H9 (cell line): ENCODE measurements around the gene HSD3B1. TPM values are rescaled to one million over a fixed set of nuclear protein-coding genes. Genes with fewer than 3 reads are reported as not detected.

Source experiments
- DNase-seq: peaks from one replicate; pipeline ENCODE4 v3.0.0-alpha.2; 2017
- H2AFZ ChIP-seq: one replicate; pipeline ENCODE4 v1.6.1; 2013; ENCODE audit warnings: mild to moderate bottlenecking, low read length, control low read depth, moderate library complexity
- H2AK5ac ChIP-seq: 2 replicates; pipeline ENCODE4 v1.6.1; 2013; ENCODE audit warnings: low read length, control low read depth, mixed read lengths; ENCODE audit not compliant: insufficient read length
- H2BK120ac ChIP-seq: one replicate; pipeline ENCODE4 v1.6.1; 2013; ENCODE audit warnings: low read depth, mild to moderate bottlenecking, low read length, control low read depth, inconsistent platforms; ENCODE audit not compliant: poor library complexity, severe bottlenecking
- H2BK12ac ChIP-seq: 2 replicates; pipeline ENCODE4 v1.6.1; 2013; ENCODE audit warnings: low read length, control low read depth, mixed read lengths, low read depth; ENCODE audit not compliant: insufficient read length
- H2BK15ac ChIP-seq: 2 replicates; pipeline ENCODE4 v1.6.1; 2013; ENCODE audit warnings: low read depth, low read length, control low read depth
- H2BK20ac ChIP-seq: one replicate; pipeline ENCODE4 v1.6.1; 2013; ENCODE audit warnings: low read depth, mild to moderate bottlenecking, low read length, control low read depth, inconsistent platforms; ENCODE audit not compliant: poor library complexity, severe bottlenecking
- H2BK5ac ChIP-seq: 2 replicates; pipeline ENCODE4 v1.6.1; 2013; ENCODE audit warnings: low read length, control low read depth, mixed read lengths; ENCODE audit not compliant: insufficient read length
- H3K14ac ChIP-seq: 2 replicates; pipeline ENCODE4 v1.6.1; 2013; ENCODE audit warnings: low read length, control low read depth; ENCODE audit not compliant: insufficient read depth
- H3K18ac ChIP-seq: 2 replicates; pipeline ENCODE4 v1.6.1; 2013; ENCODE audit warnings: low read depth, mild to moderate bottlenecking, mixed read lengths, low read length, control low read depth; ENCODE audit not compliant: insufficient read length
- H3K23ac ChIP-seq: 2 replicates; pipeline ENCODE4 v1.6.1; 2013; ENCODE audit warnings: low read length, control low read depth, mixed read lengths, low read depth; ENCODE audit not compliant: insufficient read length
- H3K23me2 ChIP-seq: 2 replicates; pipeline ENCODE4 v1.6.1; 2013; ENCODE audit warnings: low read depth, mild to moderate bottlenecking, mixed read lengths, low read length, control low read depth; ENCODE audit not compliant: insufficient read length, poor library complexity, severe bottlenecking
- H3K27ac ChIP-seq: 2 replicates; pipeline ENCODE4 v1.5.1; 2013; ENCODE audit warnings: low read length, control low read depth, mixed read lengths, low read depth; ENCODE audit not compliant: insufficient read length
- H3K27me3 ChIP-seq: 2 replicates; pipeline ENCODE4 v1.6.1; 2013; ENCODE audit warnings: low read length, control low read depth, inconsistent platforms; ENCODE audit not compliant: insufficient read depth
- H3K4ac ChIP-seq: 2 replicates; pipeline ENCODE4 v1.6.1; 2013; ENCODE audit warnings: low read depth, mild to moderate bottlenecking, control low read depth, inconsistent platforms, low read length, moderate library complexity
- H3K4me1 ChIP-seq: 2 replicates; pipeline ENCODE4 v1.6.1; 2013; ENCODE audit warnings: low read length, control low read depth, inconsistent platforms; ENCODE audit not compliant: insufficient read depth
- H3K4me2 ChIP-seq: 2 replicates; pipeline ENCODE4 v1.6.1; 2013; ENCODE audit warnings: low read length, control low read depth, mixed read lengths; ENCODE audit not compliant: insufficient read length, insufficient read depth
- H3K56ac ChIP-seq: 2 replicates; pipeline ENCODE4 v1.6.1; 2013; ENCODE audit warnings: low read depth, mild to moderate bottlenecking, mixed read lengths, low read length, control low read depth; ENCODE audit not compliant: insufficient read length
- H3K79me1 ChIP-seq: 2 replicates; pipeline ENCODE4 v1.6.1; 2013; ENCODE audit warnings: low read depth, mild to moderate bottlenecking, moderate library complexity, low read length, control low read depth, inconsistent platforms; ENCODE audit not compliant: insufficient read depth, poor library complexity, severe bottlenecking
- H3K79me2 ChIP-seq: 2 replicates; pipeline ENCODE4 v1.6.1; 2013; ENCODE audit warnings: low read length, control low read depth, inconsistent platforms; ENCODE audit not compliant: insufficient read depth
- H3K9ac ChIP-seq: 2 replicates; pipeline ENCODE4 v1.6.1; 2013; ENCODE audit warnings: low read length, control low read depth, mixed read lengths; ENCODE audit not compliant: insufficient read length; ENCODE audit errors: extremely low read depth
- H3K9me3 ChIP-seq: one replicate; pipeline ENCODE4 v1.6.1; 2013; ENCODE audit warnings: low read depth, low read length, inconsistent platforms; ENCODE audit not compliant: control insufficient read depth
- H3T11ph ChIP-seq: one replicate; pipeline ENCODE4 v1.6.1; 2013; ENCODE audit warnings: mild to moderate bottlenecking, low read length, control low read depth, inconsistent platforms
- H4K20me1 ChIP-seq: one replicate; pipeline ENCODE4 v1.6.1; 2013; ENCODE audit not compliant: control insufficient read depth, insufficient read length, insufficient read depth
- H4K5ac ChIP-seq: 2 replicates; pipeline ENCODE4 v1.6.1; 2013; ENCODE audit warnings: low read depth, mild to moderate bottlenecking, mixed read lengths, low read length, control low read depth; ENCODE audit not compliant: insufficient read length
- H4K8ac ChIP-seq: replicated peaks from 2 replicates; pipeline ENCODE4 v1.6.1; 2013; ENCODE audit warnings: low read length, control low read depth, mixed read lengths, low read depth; ENCODE audit not compliant: insufficient read length
- H4K91ac ChIP-seq: 2 replicates; pipeline ENCODE4 v1.6.1; 2013; ENCODE audit warnings: low read depth, mild to moderate bottlenecking, moderate library complexity, mixed read lengths, low read length, control low read depth; ENCODE audit not compliant: insufficient read length
- H3K27ac Mint-ChIP-seq, 3 experiments: 2 replicates in 2 of 3; 3 replicates in 1 of 3; pipeline ENCODE4 v1.8.0; 2020 to 2021; ENCODE audit warnings: mixed read lengths in 3 of 3, mild to moderate bottlenecking in 1 of 3, moderate library complexity in 1 of 3
- H3K27me3 Mint-ChIP-seq: 2 replicates; pipeline ENCODE4 v1.8.0; 2021; ENCODE audit warnings: low read depth, mild to moderate bottlenecking, moderate library complexity, mixed read lengths
- H3K36me3 Mint-ChIP-seq, 3 experiments: 2 replicates in 2 of 3; 3 replicates in 1 of 3; pipeline ENCODE4 v1.8.0; 2020 to 2021; ENCODE audit warnings: low read depth in 3 of 3, mixed read lengths in 3 of 3; ENCODE audit not compliant: insufficient read depth in 1 of 3
- H3K4me1 Mint-ChIP-seq, 2 experiments: 2 replicates each; pipeline ENCODE4 v1.8.0; 2020; ENCODE audit warnings: mixed read lengths in 2 of 2
- H3K4me3 Mint-ChIP-seq, 2 experiments: 2 replicates in 1 of 2; 3 replicates in 1 of 2; pipeline ENCODE4 v1.8.0; 2020 to 2021; ENCODE audit warnings: mild to moderate bottlenecking in 2 of 2, mixed read lengths in 2 of 2, moderate library complexity in 1 of 2
- H3K9me3 Mint-ChIP-seq, 2 experiments: 2 replicates in 1 of 2; 3 replicates in 1 of 2; pipeline ENCODE4 v1.8.0; 2020; ENCODE audit warnings: mild to moderate bottlenecking in 2 of 2, mixed read lengths in 2 of 2, moderate library complexity in 1 of 2
- WGBS: extraction: QIAGEN DNeasy Blood & Tissue Kit; methylation state at CpG from one replicate; pipeline ENCODE4 v1.1.7; 2013; ENCODE audit warnings: missing lambda C conversion rate, low lambda C conversion rate, mixed read lengths; ENCODE audit not compliant: insufficient read length; ENCODE audit errors: extremely low coverage; 5-methylcytosine and 5-hydroxymethylcytosine counted together
- total RNA-seq: library from RNA; stranded (reverse); gene quantifications from 2 replicates; pipeline ENCODE4 v1.2.1, GENCODE V29; 2021
- TF ChIP-seq, protein P1 (sequence below): fragments of 200-600 bp; sonication (generic); conservative IDR thresholded peaks from 3 replicates; pipeline ENCODE4 v1.8.0; 2021; ENCODE audit warnings: antibody characterized with exemption, mild to moderate bottlenecking

Gene HSD3B1
- total RNA-seq, 1 experiment from 2014 or later: not detected

DNA sequence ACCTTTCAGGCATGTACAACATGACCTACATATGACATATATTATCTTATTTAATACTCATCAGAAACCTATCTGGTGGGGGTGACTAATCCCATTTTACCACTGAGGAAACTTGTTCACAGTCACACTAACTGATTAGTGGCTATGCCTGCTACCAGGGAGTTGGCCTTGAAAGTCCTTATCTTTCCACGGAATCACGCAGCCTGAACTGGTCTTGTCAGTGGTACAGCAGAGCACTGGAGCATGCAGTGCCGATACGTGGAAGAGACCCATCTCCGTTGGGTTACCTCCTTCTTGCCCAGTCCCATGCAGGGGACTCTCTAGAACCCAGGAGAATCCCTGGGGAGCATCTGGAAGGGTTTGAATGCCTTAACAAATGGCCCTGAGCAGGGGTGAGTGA, 8.2 kb downstream of the HSD3B1 start:
- Histone ChIP-seq H2AK5ac (no peak overlapping the region), H3K79me1 (no peaks in the 10 kb centered on the region), H3K14ac (no peak overlapping the region), H4K20me1 (no peaks in the 10 kb centered on the region), H3K18ac (no peak overlapping the region), H3K4me1 (no peaks in the 10 kb centered on the region), H2BK15ac (no peak overlapping the region), H4K91ac (no peak overlapping the region), H3K4ac (no peak overlapping the region), H2AFZ (no peak overlapping the region), H2BK20ac (no peak overlapping the region), H3K56ac (no peak overlapping the region), H3K9ac (no peak overlapping the region), H3K27ac (no peak overlapping the region), H3K23ac (no peak overlapping the region), H3K23me2 (no peaks in the 10 kb centered on the region), H3K79me2 (no peaks in the 10 kb centered on the region), H4K8ac (no peak overlapping the region), H3K27me3 (no peaks in the 10 kb centered on the region), H3K4me2 (no peak overlapping the region), H2BK5ac (no peak overlapping the region), H2BK12ac (no peak overlapping the region), H3K9me3 (no peaks in the 10 kb centered on the region), H3T11ph (no peak overlapping the region), H4K5ac (no peak overlapping the region), H2BK120ac (no peak overlapping the region)
- Mint-ChIP-seq H3K4me1 (no peaks in the 10 kb centered on the region), H3K27ac (no peak overlapping the region), H3K27me3 (peaks cover 1% of the 10 kb centered on the region), H3K36me3 (no peaks in the 10 kb centered on the region), H3K4me3 (no peak overlapping the region), H3K9me3 (no peaks in the 10 kb centered on the region)
- TF ChIP-seq, protein P1, sequence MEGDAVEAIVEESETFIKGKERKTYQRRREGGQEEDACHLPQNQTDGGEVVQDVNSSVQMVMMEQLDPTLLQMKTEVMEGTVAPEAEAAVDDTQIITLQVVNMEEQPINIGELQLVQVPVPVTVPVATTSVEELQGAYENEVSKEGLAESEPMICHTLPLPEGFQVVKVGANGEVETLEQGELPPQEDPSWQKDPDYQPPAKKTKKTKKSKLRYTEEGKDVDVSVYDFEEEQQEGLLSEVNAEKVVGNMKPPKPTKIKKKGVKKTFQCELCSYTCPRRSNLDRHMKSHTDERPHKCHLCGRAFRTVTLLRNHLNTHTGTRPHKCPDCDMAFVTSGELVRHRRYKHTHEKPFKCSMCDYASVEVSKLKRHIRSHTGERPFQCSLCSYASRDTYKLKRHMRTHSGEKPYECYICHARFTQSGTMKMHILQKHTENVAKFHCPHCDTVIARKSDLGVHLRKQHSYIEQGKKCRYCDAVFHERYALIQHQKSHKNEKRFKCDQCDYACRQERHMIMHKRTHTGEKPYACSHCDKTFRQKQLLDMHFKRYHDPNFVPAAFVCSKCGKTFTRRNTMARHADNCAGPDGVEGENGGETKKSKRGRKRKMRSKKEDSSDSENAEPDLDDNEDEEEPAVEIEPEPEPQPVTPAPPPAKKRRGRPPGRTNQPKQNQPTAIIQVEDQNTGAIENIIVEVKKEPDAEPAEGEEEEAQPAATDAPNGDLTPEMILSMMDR: no peak
- no peak for DNase-seq
- WGBS: no CpG with 5 or more reads among the region's 5 CpGs
